Measurements from ENCODE around the gene RDH8. TPM values are rescaled to one million over a fixed set of nuclear protein-coding genes. Genes with fewer than 3 reads are reported as not detected.

RDH8 gene
- total and polyA plus RNA-seq, 7 donors, result not detected

DNA sequence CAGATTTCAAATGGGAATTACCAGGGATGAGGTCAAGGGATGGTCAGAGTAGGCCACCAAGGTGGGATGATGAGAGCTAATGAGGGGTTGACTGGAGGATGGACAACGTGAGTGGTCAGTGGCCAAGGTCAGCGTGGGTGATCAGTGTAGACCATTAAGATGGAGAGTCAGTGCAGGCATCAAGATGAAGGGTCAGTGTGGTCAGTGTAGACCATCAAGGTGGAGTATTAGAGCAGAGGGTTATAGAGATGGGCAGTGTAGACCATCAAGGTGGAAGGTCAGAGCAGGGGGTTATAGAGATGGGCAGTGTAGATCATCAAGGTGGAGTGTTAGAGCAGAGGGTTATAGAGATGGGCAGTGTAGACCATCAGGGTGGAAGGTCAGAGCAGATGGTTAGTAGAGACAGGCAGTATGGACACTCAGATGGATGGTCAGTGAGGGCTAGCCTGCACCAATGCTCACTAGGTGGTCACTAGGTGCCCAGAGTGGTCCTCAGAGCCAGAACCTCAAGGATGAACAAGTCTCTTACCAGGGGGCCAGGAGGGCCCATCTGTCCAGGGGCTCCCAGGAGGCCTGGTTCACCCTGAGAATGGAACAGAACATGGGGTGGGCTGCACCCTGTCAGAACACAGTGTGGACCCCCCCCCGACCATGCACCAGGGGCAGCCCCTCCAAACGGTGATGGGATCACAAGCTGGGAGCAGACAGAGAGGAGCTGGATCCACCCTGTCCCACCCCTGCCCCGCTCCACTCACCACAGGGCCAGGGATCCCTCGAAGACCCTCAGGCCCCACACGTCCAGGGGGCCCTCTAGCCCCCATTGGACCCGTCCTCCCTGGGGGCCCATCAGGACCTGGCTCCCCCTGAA, 44.2 kb upstream of the RDH8 start:
- peaks cover 0 to 13% (median 0%) of the 10 kb centered on the region in 4 donors for H3K36me3 ChIP-seq
- intact Hi-C loops (cut with DNase I), result no loop called here
- H3K27ac ChIP-seq, result no peak overlapping the region
- DNase-seq, result no peak
- 57 to 78% methylated on average over 8 of the region's 8 CpGs for WGBS, 2 donors
- no peak for TF ChIP-seq POLR2AphosphoS5 (IDR thresholded peaks at IDR 0.05)
- TF ChIP-seq EP300 (IDR thresholded peaks at IDR 0.05), result no peak
- TF ChIP-seq, protein P1, sequence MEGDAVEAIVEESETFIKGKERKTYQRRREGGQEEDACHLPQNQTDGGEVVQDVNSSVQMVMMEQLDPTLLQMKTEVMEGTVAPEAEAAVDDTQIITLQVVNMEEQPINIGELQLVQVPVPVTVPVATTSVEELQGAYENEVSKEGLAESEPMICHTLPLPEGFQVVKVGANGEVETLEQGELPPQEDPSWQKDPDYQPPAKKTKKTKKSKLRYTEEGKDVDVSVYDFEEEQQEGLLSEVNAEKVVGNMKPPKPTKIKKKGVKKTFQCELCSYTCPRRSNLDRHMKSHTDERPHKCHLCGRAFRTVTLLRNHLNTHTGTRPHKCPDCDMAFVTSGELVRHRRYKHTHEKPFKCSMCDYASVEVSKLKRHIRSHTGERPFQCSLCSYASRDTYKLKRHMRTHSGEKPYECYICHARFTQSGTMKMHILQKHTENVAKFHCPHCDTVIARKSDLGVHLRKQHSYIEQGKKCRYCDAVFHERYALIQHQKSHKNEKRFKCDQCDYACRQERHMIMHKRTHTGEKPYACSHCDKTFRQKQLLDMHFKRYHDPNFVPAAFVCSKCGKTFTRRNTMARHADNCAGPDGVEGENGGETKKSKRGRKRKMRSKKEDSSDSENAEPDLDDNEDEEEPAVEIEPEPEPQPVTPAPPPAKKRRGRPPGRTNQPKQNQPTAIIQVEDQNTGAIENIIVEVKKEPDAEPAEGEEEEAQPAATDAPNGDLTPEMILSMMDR (IDR thresholded peaks at IDR 0.05), result no peak
- no peak for TF ChIP-seq POLR2A (IDR thresholded peaks at IDR 0.05)
- H3K4me1 ChIP-seq, result no peaks in the 10 kb centered on the region
- H3K4me3 ChIP-seq, result no peak overlapping the region
- H3K27me3 ChIP-seq, result peaks cover 0 to 44% (median 7%) of the 10 kb centered on the region in 3 donors
- no peaks in the 10 kb centered on the region for H3K9me3 ChIP-seq

DNA sequence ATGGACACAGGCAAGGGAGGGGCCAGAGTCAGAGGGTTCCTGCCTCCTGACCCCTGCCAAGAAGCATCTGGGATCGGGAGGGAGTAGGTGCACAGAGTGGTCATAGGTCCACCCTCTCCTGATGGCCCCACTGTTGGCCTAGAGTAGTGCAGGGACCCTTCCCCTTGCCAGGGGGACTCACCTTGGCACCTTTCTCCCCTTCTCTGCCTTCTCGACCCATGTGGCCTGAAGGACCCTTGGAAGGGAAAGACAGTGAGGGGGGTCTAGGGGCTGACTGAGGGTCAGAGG, 43.7 kb upstream of the RDH8 start:
- Histone ChIP-seq H3K36me3 (peaks cover 0 to 16% (median 0%) of the 10 kb centered on the region in 4 donors), H3K4me1 (no peaks in the 10 kb centered on the region), H3K9me3 (no peaks in the 10 kb centered on the region), H3K27me3 (peaks cover 0 to 39% (median 7%) of the 10 kb centered on the region in 3 donors), H3K4me3 (no peak overlapping the region), H3K27ac (no peak overlapping the region)
- no peak for TF ChIP-seq EP300 (IDR thresholded peaks at IDR 0.05)
- no peak for TF ChIP-seq POLR2A (IDR thresholded peaks at IDR 0.05)
- no peak for TF ChIP-seq POLR2AphosphoS5 (IDR thresholded peaks at IDR 0.05)
- TF ChIP-seq, protein P1 (IDR thresholded peaks at IDR 0.05), result no peak
- no peak for DNase-seq
- WGBS, 2 donors, result 69 to 77% methylated on average over 2 of the region's 2 CpGs
- intact Hi-C loops (cut with DNase I), result no loop called here

GRCh38 chr19:9970481-9970880, 42.8 kb upstream of the RDH8 start:
- Histone ChIP-seq H3K27me3 (peaks cover 0 to 34% (median 7%) of the 10 kb centered on the region in 3 donors), H3K4me3 (no peak overlapping the region), H3K36me3 (peaks cover 0 to 16% (median 0%) of the 10 kb centered on the region in 4 donors), H3K9me3 (no peaks in the 10 kb centered on the region), H3K27ac (no peak overlapping the region), H3K4me1 (no peaks in the 10 kb centered on the region)
- intact Hi-C loops (cut with DNase I), result no loop called here
- WGBS, 2 donors, result 74 to 79% methylated on average over 8 of the region's 8 CpGs
- TF ChIP-seq POLR2A (IDR thresholded peaks at IDR 0.05) (no peak), EP300 (IDR thresholded peaks at IDR 0.05) (no peak), POLR2AphosphoS5 (IDR thresholded peaks at IDR 0.05) (no peak)
- TF ChIP-seq, protein P1 (IDR thresholded peaks at IDR 0.05), result no peak
- DNase-seq, result no peak

DNA sequence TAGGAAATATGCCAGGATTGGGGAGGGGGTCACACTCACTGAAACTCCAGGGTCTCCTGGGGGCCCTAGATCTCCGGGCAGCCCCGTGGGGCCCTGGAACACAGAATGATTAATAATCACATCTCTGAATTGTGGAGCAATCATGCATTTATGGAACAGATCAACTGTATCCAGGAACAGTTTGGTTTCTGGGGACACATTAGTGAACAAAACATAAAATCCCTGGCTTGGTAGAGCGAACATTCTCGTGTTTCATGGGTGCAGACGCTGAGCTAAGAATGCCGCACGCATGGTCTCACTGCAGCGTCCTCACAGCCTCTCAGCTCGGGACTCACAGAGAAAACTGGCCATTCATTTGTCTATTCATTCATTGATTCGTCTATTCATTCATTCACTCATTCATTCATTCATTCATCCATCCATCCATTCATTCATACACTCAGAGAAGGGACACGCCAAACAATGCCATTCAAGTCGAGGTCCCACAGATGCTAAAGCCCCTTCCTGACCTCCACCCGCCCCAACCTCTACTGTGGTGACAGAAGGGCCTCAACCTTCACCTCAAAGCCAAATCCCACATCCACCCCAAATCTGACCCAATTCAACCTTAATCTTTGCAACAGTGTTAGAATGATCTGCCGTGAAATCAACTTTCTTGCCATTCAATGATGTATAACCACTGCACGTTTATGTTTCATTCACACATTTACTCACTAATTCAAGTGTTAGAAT, 42.0 kb upstream of the RDH8 start:
- H3K9me3 ChIP-seq, result no peaks in the 10 kb centered on the region
- peaks cover 0 to 26% (median 4%) of the 10 kb centered on the region in 3 donors for H3K27me3 ChIP-seq
- no peak overlapping the region for H3K27ac ChIP-seq
- H3K4me1 ChIP-seq, result no peaks in the 10 kb centered on the region
- H3K4me3 ChIP-seq, result no peak overlapping the region
- no peak for DNase-seq
- peaks cover 0 to 16% (median 0%) of the 10 kb centered on the region in 4 donors for H3K36me3 ChIP-seq
- intact Hi-C loops (cut with DNase I), result no loop called here
- TF ChIP-seq POLR2A (IDR thresholded peaks at IDR 0.05) (no peak), EP300 (IDR thresholded peaks at IDR 0.05) (no peak), POLR2AphosphoS5 (IDR thresholded peaks at IDR 0.05) (no peak)
- TF ChIP-seq, protein P1 (IDR thresholded peaks at IDR 0.05), result no peak
- 72 to 73% methylated on average over 15 of the region's 15 CpGs for WGBS, 2 donors
